ENCODE measurements around the gene GPR183. TPM values are rescaled to one million over a fixed set of nuclear protein-coding genes. Genes with fewer than 3 reads are reported as not detected.

GPR183 gene
- total and polyA plus RNA-seq, 2 of the 8 experiments (the other 6 are each of a cell fraction or from before 2014, with no cell fraction given), result not detected

DNA sequence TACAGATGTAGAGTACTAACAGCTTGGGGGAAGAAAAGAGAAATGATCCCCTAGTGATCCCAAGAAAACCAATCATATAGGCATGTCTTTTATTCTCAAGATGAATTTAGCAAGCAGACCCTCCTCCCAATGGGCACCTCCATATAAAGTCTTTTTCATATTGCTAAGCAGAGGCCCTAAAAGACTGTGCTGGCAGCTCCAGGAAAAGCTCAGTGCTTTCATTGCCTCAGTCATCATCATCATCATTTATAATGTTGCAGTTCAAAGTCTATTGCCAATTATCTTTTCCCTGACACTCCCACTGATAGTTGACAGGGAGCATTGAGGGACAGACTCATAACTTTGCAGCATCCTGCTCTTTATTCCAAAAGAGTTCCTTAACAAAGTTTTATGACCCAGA is 13.0 kb downstream of the GPR183 start (continued):
- TF ChIP-seq, protein P1, sequence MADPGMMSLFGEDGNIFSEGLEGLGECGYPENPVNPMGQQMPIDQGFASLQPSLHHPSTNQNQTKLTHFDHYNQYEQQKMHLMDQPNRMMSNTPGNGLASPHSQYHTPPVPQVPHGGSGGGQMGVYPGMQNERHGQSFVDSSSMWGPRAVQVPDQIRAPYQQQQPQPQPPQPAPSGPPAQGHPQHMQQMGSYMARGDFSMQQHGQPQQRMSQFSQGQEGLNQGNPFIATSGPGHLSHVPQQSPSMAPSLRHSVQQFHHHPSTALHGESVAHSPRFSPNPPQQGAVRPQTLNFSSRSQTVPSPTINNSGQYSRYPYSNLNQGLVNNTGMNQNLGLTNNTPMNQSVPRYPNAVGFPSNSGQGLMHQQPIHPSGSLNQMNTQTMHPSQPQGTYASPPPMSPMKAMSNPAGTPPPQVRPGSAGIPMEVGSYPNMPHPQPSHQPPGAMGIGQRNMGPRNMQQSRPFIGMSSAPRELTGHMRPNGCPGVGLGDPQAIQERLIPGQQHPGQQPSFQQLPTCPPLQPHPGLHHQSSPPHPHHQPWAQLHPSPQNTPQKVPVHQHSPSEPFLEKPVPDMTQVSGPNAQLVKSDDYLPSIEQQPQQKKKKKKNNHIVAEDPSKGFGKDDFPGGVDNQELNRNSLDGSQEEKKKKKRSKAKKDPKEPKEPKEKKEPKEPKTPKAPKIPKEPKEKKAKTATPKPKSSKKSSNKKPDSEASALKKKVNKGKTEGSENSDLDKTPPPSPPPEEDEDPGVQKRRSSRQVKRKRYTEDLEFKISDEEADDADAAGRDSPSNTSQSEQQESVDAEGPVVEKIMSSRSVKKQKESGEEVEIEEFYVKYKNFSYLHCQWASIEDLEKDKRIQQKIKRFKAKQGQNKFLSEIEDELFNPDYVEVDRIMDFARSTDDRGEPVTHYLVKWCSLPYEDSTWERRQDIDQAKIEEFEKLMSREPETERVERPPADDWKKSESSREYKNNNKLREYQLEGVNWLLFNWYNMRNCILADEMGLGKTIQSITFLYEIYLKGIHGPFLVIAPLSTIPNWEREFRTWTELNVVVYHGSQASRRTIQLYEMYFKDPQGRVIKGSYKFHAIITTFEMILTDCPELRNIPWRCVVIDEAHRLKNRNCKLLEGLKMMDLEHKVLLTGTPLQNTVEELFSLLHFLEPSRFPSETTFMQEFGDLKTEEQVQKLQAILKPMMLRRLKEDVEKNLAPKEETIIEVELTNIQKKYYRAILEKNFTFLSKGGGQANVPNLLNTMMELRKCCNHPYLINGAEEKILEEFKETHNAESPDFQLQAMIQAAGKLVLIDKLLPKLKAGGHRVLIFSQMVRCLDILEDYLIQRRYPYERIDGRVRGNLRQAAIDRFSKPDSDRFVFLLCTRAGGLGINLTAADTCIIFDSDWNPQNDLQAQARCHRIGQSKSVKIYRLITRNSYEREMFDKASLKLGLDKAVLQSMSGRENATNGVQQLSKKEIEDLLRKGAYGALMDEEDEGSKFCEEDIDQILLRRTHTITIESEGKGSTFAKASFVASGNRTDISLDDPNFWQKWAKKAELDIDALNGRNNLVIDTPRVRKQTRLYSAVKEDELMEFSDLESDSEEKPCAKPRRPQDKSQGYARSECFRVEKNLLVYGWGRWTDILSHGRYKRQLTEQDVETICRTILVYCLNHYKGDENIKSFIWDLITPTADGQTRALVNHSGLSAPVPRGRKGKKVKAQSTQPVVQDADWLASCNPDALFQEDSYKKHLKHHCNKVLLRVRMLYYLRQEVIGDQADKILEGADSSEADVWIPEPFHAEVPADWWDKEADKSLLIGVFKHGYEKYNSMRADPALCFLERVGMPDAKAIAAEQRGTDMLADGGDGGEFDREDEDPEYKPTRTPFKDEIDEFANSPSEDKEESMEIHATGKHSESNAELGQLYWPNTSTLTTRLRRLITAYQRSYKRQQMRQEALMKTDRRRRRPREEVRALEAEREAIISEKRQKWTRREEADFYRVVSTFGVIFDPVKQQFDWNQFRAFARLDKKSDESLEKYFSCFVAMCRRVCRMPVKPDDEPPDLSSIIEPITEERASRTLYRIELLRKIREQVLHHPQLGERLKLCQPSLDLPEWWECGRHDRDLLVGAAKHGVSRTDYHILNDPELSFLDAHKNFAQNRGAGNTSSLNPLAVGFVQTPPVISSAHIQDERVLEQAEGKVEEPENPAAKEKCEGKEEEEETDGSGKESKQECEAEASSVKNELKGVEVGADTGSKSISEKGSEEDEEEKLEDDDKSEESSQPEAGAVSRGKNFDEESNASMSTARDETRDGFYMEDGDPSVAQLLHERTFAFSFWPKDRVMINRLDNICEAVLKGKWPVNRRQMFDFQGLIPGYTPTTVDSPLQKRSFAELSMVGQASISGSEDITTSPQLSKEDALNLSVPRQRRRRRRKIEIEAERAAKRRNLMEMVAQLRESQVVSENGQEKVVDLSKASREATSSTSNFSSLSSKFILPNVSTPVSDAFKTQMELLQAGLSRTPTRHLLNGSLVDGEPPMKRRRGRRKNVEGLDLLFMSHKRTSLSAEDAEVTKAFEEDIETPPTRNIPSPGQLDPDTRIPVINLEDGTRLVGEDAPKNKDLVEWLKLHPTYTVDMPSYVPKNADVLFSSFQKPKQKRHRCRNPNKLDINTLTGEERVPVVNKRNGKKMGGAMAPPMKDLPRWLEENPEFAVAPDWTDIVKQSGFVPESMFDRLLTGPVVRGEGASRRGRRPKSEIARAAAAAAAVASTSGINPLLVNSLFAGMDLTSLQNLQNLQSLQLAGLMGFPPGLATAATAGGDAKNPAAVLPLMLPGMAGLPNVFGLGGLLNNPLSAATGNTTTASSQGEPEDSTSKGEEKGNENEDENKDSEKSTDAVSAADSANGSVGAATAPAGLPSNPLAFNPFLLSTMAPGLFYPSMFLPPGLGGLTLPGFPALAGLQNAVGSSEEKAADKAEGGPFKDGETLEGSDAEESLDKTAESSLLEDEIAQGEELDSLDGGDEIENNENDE (IDR thresholded peaks at IDR 0.05; ENCODE audit: insufficient replicate concordance, low read length), result no peak
- TF ChIP-seq BACH1 (IDR thresholded peaks at IDR 0.05; ENCODE audit: low read length) (no peak), CBX5 (IDR thresholded peaks at IDR 0.05; ENCODE audit: low read depth, low read length) (no peak), MAFK (IDR thresholded peaks at IDR 0.05; ENCODE audit: low read depth, low read length) (no peak), SAP30 (IDR thresholded peaks at IDR 0.05; ENCODE audit: insufficient read depth, insufficient replicate concordance, low read length) (no peak), CBX8 (IDR thresholded peaks at IDR 0.05; ENCODE audit: borderline replicate concordance, low read depth, low read length) (no peak), RXRA (IDR thresholded peaks at IDR 0.05; ENCODE audit: insufficient read depth, low read depth, low read length) (no peak), POLR2A (IDR thresholded peaks at IDR 0.05; ENCODE audit: control extremely low read depth in 1 of 2, low read depth in 2 of 2, low read length in 2 of 2) (no peak)
